DND-41 (cell line): Measurements from ENCODE around the gene JARID2.

Experiments used
- ATAC-seq: fragments of 200-7000 bp; cut with Tn5 transposase; 3 replicates; pipeline ENCODE4 v1.9.1; 2021; ENCODE audit warnings: low read depth; ENCODE audit not compliant: insufficient read depth
- DNase-seq: peaks from one replicate; pipeline ENCODE4 v3.0.0-alpha.2; 2020
- H2AFZ ChIP-seq: 2 replicates; pipeline ENCODE4 v1.6.0; 2012; ENCODE audit warnings: low read depth, low read length
- H3K27ac ChIP-seq: 2 replicates; pipeline ENCODE4 v1.5.1; 2012; ENCODE audit warnings: low read length, inconsistent platforms
- H3K27me3 ChIP-seq: fragments of 200-600 bp; sonication (generic); 2 replicates; pipeline ENCODE4 v1.6.0; 2012; ENCODE audit warnings: low read length, mild to moderate bottlenecking, inconsistent platforms; ENCODE audit not compliant: insufficient read depth, poor library complexity
- H3K36me3 ChIP-seq: 2 replicates; pipeline ENCODE4 v1.5.1; 2012; ENCODE audit warnings: low read length, inconsistent platforms; ENCODE audit not compliant: insufficient read depth
- H3K4me1 ChIP-seq: 2 replicates; pipeline ENCODE4 v1.5.1; 2012; ENCODE audit warnings: mild to moderate bottlenecking, low read length; ENCODE audit not compliant: insufficient read depth
- H3K4me2 ChIP-seq: 2 replicates; pipeline ENCODE4 v1.6.0; 2012; ENCODE audit warnings: mild to moderate bottlenecking, moderate library complexity, low read length, inconsistent platforms; ENCODE audit not compliant: insufficient read depth
- H3K4me3 ChIP-seq, 2 experiments: fragments of 200-600 bp in 1 of 2; shearing (Covaris generic) in 1 of 2; 2 replicates each; pipeline ENCODE4 v1.5.1; 2012 to 2016; ENCODE audit warnings: inconsistent platforms in 2 of 2, low read length in 2 of 2, mild to moderate bottlenecking in 2 of 2, low read depth in 1 of 2, moderate library complexity in 1 of 2
- H3K79me2 ChIP-seq: 2 replicates; pipeline ENCODE4 v1.6.0; 2012; ENCODE audit warnings: low read length, inconsistent platforms; ENCODE audit not compliant: insufficient read depth
- H3K9ac ChIP-seq: 2 replicates; pipeline ENCODE4 v1.6.0; 2012; ENCODE audit warnings: low read depth, mild to moderate bottlenecking, inconsistent platforms, low read length, moderate library complexity
- H3K9me3 ChIP-seq: 2 replicates; pipeline ENCODE4 v1.5.1; 2012; ENCODE audit warnings: low read length, moderate library complexity, mild to moderate bottlenecking, inconsistent platforms; ENCODE audit not compliant: insufficient read depth, severe bottlenecking
- H4K20me1 ChIP-seq: 2 replicates; pipeline ENCODE4 v1.6.0; 2012; ENCODE audit warnings: low read length; ENCODE audit not compliant: insufficient read depth
- CTCF ChIP-seq: IDR thresholded peaks from 2 replicates; pipeline ENCODE4 v1.5.1; 2012; ENCODE audit warnings: borderline replicate concordance, low read length, moderate library complexity, mild to moderate bottlenecking; ENCODE audit not compliant: poor library complexity, severe bottlenecking; ENCODE audit errors: extremely low read depth
- EZH2 ChIP-seq: IDR thresholded peaks from 3 replicates; pipeline ENCODE4 v1.6.1; 2012; ENCODE audit warnings: borderline replicate concordance, low read depth, mild to moderate bottlenecking, moderate library complexity, low read length, inconsistent platforms; ENCODE audit not compliant: severe bottlenecking

Gene JARID2

GRCh38 chr6:15480525-15480924 lies 234.7 kb downstream of the JARID2 start:
- no peak for DNase-seq
- no peak for TF ChIP-seq EZH2
- TF ChIP-seq CTCF = no peak
- ATAC-seq = no peak
- Histone ChIP-seq H3K4me3 (no peak overlapping the region), H3K27ac (no peak overlapping the region), H3K27me3 (no peaks in the 10 kb centered on the region), H3K4me2 (no peak overlapping the region), H3K79me2 (peaks cover 2% of the 10 kb centered on the region; the same call in 1 of the 2 replicates), H3K9me3 (no peaks in the 10 kb centered on the region), H2AFZ (no peak overlapping the region), H3K9ac (no peak overlapping the region), H3K4me1 (no peaks in the 10 kb centered on the region), H4K20me1 (peaks cover 3% of the 10 kb centered on the region; the same call in 1 of the 2 replicates), H3K36me3 (peaks cover 7% of the 10 kb centered on the region)

- ATAC-seq (no peak), DNase-seq (no peak)
- no peaks in the 10 kb centered on the region for H3K27me3 ChIP-seq
- peaks cover 3% of the 10 kb centered on the region; the same call in 1 of the 2 replicates for H4K20me1 ChIP-seq
- no peak overlapping the region for H3K27ac ChIP-seq
- H3K9me3 ChIP-seq = no peaks in the 10 kb centered on the region
- no peak overlapping the region for H3K4me2 ChIP-seq
- no peaks in the 10 kb centered on the region for H3K4me1 ChIP-seq
- H3K36me3 ChIP-seq = no peaks in the 10 kb centered on the region
- no peak overlapping the region for H2AFZ ChIP-seq
- no peak overlapping the region for H3K9ac ChIP-seq
- H3K4me3 ChIP-seq = no peak overlapping the region
- peaks cover 2% of the 10 kb centered on the region; the same call in 1 of the 2 replicates for H3K79me2 ChIP-seq
- TF ChIP-seq EZH2 (no peak), CTCF (no peak)
These were observed 235.8 kb downstream of the JARID2 start for GRCh38 chr6:15481390-15482291.

GRCh38 chr6:15483060-15483459 lies 237.2 kb downstream of the JARID2 start:
- Histone ChIP-seq H3K4me2 (no peak overlapping the region), H3K36me3 (peaks cover 12% of the 10 kb centered on the region), H4K20me1 (peaks cover 3% of the 10 kb centered on the region; the same call in 1 of the 2 replicates), H3K9ac (no peak overlapping the region), H3K9me3 (no peaks in the 10 kb centered on the region), H3K27me3 (no peaks in the 10 kb centered on the region), H2AFZ (no peak overlapping the region), H3K79me2 (no peaks in the 10 kb centered on the region), H3K4me1 (no peaks in the 10 kb centered on the region), H3K27ac (no peak overlapping the region), H3K4me3 (no peak overlapping the region)
- TF ChIP-seq CTCF (no peak), EZH2 (no peak)
- DNase-seq (no peak), ATAC-seq (no peak)
